GM12878 (cell line): ENCODE results near the gene MEOX1. TPM values are rescaled to one million over a fixed set of nuclear protein-coding genes. Genes with fewer than 3 reads are reported as not detected.

ENCODE experiments used
- ATAC-seq: fragments of 200-7000 bp; cut with Tn5 transposase; 3 replicates; pipeline ENCODE4 v1.9.1; 2020; ENCODE audit warnings: mild to moderate bottlenecking, moderate library complexity
- BruUV-seq: library from RNA; stranded (reverse); fragments of 400-500 nt; replicated peaks from 2 replicates; lab custom pipeline; 2021; lab: Mats Ljungman, UMichigan
- CTCF ChIA-PET: fragments of 300-600 bp; sonication (Branson Sonifier 250); formaldehyde crosslinking; extraction: SDS; loops from one replicate; lab custom pipeline; 2021; ENCODE audit warnings: inconsistent platforms; lab: Yijun Ruan, JAX
- POLR2A ChIA-PET: fragments of 350-600 bp; formaldehyde crosslinking; extraction: SDS; loops from one replicate; lab custom pipeline; 2021; ENCODE audit warnings: inconsistent platforms; lab: Charles Lee
- RAD21 ChIA-PET: fragments of 300-600 bp; sonication (Branson Sonifier 250); formaldehyde crosslinking; loops from one replicate; lab custom pipeline; 2023; ENCODE audit warnings: antibody characterized with exemption; ENCODE audit not compliant: unreplicated experiment; lab: Charles Lee
- SMC1A ChIA-PET: fragments of 300-600 bp; sonication (Branson Sonifier 250); formaldehyde crosslinking; loops from one replicate; lab custom pipeline; 2023; ENCODE audit not compliant: unreplicated experiment, uncharacterized antibody; lab: Charles Lee
- DNase-seq: peaks from one replicate; pipeline ENCODE4 v3.0.0-alpha.2; 2011; ENCODE audit warnings: low read depth, low spot score
- FAIRE-seq: peaks from 3 replicates; lab custom pipeline; 2011; peaks lifted over from hg19 to GRCh38; lab: Jason Lieb, UNC
- H2AFZ ChIP-seq: 2 replicates; pipeline ENCODE4 v1.6.0; 2011; ENCODE audit warnings: low read depth, low read length, control low read depth; ENCODE audit not compliant: control insufficient read depth
- H3K27ac ChIP-seq: 2 replicates; pipeline ENCODE4 v1.5.1; 2011; ENCODE audit warnings: control low read depth; ENCODE audit not compliant: control insufficient read depth, insufficient read depth
- H3K27me3 ChIP-seq, 2 experiments: replicated peaks in 1 of 2; 2 replicates each; pipeline versions ENCODE4 v1.6.0 to v1.6.1; 2011; ENCODE audit warnings: low read length in 1 of 2; ENCODE audit not compliant: control insufficient read depth in 2 of 2, insufficient read depth in 2 of 2
- H3K36me3 ChIP-seq, 2 experiments: 2 replicates each; pipeline ENCODE4 v1.5.1; 2011; ENCODE audit warnings: low read length in 1 of 2; ENCODE audit not compliant: control insufficient read depth in 2 of 2, insufficient read depth in 2 of 2
- H3K4me1 ChIP-seq: 2 replicates; pipeline ENCODE4 v1.6.1; 2011; ENCODE audit warnings: mild to moderate bottlenecking, low read length, moderate library complexity, mixed read lengths; ENCODE audit not compliant: control insufficient read depth, insufficient read depth
- H3K4me2 ChIP-seq: 2 replicates; pipeline ENCODE4 v1.6.0; 2011; ENCODE audit warnings: control low read depth; ENCODE audit not compliant: control insufficient read depth, insufficient read depth
- H3K4me3 ChIP-seq: fragments of 200-600 bp; sonication (generic); 2 replicates; pipeline ENCODE4 v1.5.1; 2016
- H3K79me2 ChIP-seq: 2 replicates; pipeline ENCODE4 v1.6.0; 2011; ENCODE audit warnings: low read length; ENCODE audit not compliant: control insufficient read depth, insufficient read depth
- H3K9ac ChIP-seq: 2 replicates; pipeline ENCODE4 v1.8.0; 2011; ENCODE audit warnings: low read length, control low read depth, mixed read lengths; ENCODE audit not compliant: control insufficient read depth, insufficient read depth
- H3K9me3 ChIP-seq: replicated peaks from 3 replicates; pipeline ENCODE4 v1.5.1; 2011; ENCODE audit warnings: mild to moderate bottlenecking, low read length; ENCODE audit not compliant: control insufficient read depth, insufficient read depth
- H4K20me1 ChIP-seq: 2 replicates; pipeline ENCODE4 v1.6.0; 2011; ENCODE audit not compliant: control insufficient read depth, insufficient read depth
- BMI1 ChIP-seq: fragments of 450-650 bp; IDR thresholded peaks from 2 replicates; pipeline ENCODE4 v1.6.1; 2016; ENCODE audit warnings: mild to moderate bottlenecking, moderate library complexity, borderline replicate concordance
- CBFB ChIP-seq: IDR thresholded peaks from 2 replicates; pipeline ENCODE4 v1.6.1; 2016; ENCODE audit warnings: antibody characterized with exemption, low read depth
- IKZF2 ChIP-seq, 2 experiments: fragments of 450-650 bp; IDR thresholded peaks; 2 replicates each; pipeline ENCODE4 v1.6.1; 2017; ENCODE audit warnings: mild to moderate bottlenecking in 2 of 2, moderate library complexity in 2 of 2
- MYC ChIP-seq: IDR thresholded peaks from 2 replicates; pipeline ENCODE4 v1.6.1; 2011; ENCODE audit warnings: mild to moderate bottlenecking, low read length, moderate library complexity, inconsistent platforms; ENCODE audit not compliant: insufficient read depth, insufficient replicate concordance, insufficient read length, severe bottlenecking
- POLR2AphosphoS5 ChIP-seq: IDR thresholded peaks from 2 replicates; pipeline ENCODE4 v1.6.1; 2011; ENCODE audit warnings: mild to moderate bottlenecking, low read length, inconsistent platforms
- RBBP5 ChIP-seq: fragments of 200-600 bp; sonication (generic); conservative IDR thresholded peaks from 2 replicates; pipeline ENCODE4 v1.6.1; 2016
- SMARCA5 ChIP-seq: fragments of 450-650 bp; IDR thresholded peaks from 2 replicates; pipeline ENCODE4 v1.6.1; 2017; ENCODE audit warnings: mild to moderate bottlenecking
- SP1 ChIP-seq: IDR thresholded peaks from one replicate; pipeline ENCODE4 v1.6.1; 2011; ENCODE audit warnings: low read depth, low read length
- ZNF24 ChIP-seq: fragments of 450-650 bp; IDR thresholded peaks from 2 replicates; pipeline ENCODE4 v1.6.1; 2017; ENCODE audit warnings: antibody characterized with exemption, mild to moderate bottlenecking
- ZSCAN29 ChIP-seq: fragments of 450-650 bp; IDR thresholded peaks from 2 replicates; pipeline ENCODE4 v1.6.1; 2017; ENCODE audit warnings: mild to moderate bottlenecking, moderate library complexity
- WGBS: methylation state at CpG from one replicate; pipeline ENCODE4 v1.1.6; 2016; ENCODE audit warnings: low lambda C conversion rate; ENCODE audit not compliant: insufficient replicate concordance, insufficient coverage; ENCODE audit errors: missing lambda C conversion rate; 5-methylcytosine and 5-hydroxymethylcytosine counted together
- in situ Hi-C: fragments of 300-500 bp; cut with MboI; formaldehyde crosslinking; loops from 9 replicates; pipeline ENCODE4 v1.14.3; 2018; ENCODE audit warnings: mixed read lengths
- intact Hi-C: fragments of 100-400 bp; cut with micrococcal nuclease; formaldehyde crosslinking; loops from one replicate; pipeline ENCODE4 v1.14.2; 2022; ENCODE audit not compliant: unreplicated experiment
- polyA plus RNA-seq, 11 experiments: library from polyadenylated mRNA; depleted of rRNA in 4 of 11; unstranded in 6 of 11; stranded (reverse) in 5 of 11; fragments of >200 nt; fragmentation: Nextera tagmentation in 4 of 11; fragmentation: Illumina TruSeq in 1 of 11; extraction: Ambion mirVana in 4 of 11; extraction: Trizol in 1 of 11; gene quantifications; 1 replicate in 1 of 11; 2 replicates in 10 of 11; pipeline versions ENCODE4 v1.2.1 to v1.2.3, GENCODE V29; 2011 to 2016; ENCODE audit warnings: inconsistent platforms in 2 of 11, missing spikeins in 2 of 11, low read depth in 1 of 11
- total RNA-seq, 4 experiments: library from RNA; depleted of rRNA in 3 of 4; stranded (reverse); fragments of >200 nt in 3 of 4; fragmentation: Illumina TruSeq in 1 of 4; extraction: Trizol in 1 of 4; gene quantifications; 2 replicates each; pipeline versions ENCODE4 v1.2.1 to v1.2.3, GENCODE V29; 2013 to 2021
- TF ChIP-seq, protein P1 (sequence below): fragments of 450-650 bp; IDR thresholded peaks from 2 replicates; pipeline ENCODE4 v1.6.1; 2018; ENCODE audit warnings: mild to moderate bottlenecking, low read depth, moderate library complexity; ENCODE audit not compliant: partially characterized antibody
- TF ChIP-seq, protein P2 (sequence below): fragments of 450-650 bp; IDR thresholded peaks from 2 replicates; pipeline ENCODE4 v1.6.1; 2017; ENCODE audit warnings: low read depth, mild to moderate bottlenecking, moderate library complexity
- TF ChIP-seq, protein P3 (sequence below): fragments of 450-650 bp; IDR thresholded peaks from 2 replicates; pipeline ENCODE4 v1.6.1; 2017; ENCODE audit warnings: mild to moderate bottlenecking, moderate library complexity

Gene MEOX1
- total and polyA plus RNA-seq, 10 of the 15 experiments (the other 5 are each of a cell fraction or from before 2014, with no cell fraction given): 0.19 to 9.4 (median 0.46) TPM

DNA sequence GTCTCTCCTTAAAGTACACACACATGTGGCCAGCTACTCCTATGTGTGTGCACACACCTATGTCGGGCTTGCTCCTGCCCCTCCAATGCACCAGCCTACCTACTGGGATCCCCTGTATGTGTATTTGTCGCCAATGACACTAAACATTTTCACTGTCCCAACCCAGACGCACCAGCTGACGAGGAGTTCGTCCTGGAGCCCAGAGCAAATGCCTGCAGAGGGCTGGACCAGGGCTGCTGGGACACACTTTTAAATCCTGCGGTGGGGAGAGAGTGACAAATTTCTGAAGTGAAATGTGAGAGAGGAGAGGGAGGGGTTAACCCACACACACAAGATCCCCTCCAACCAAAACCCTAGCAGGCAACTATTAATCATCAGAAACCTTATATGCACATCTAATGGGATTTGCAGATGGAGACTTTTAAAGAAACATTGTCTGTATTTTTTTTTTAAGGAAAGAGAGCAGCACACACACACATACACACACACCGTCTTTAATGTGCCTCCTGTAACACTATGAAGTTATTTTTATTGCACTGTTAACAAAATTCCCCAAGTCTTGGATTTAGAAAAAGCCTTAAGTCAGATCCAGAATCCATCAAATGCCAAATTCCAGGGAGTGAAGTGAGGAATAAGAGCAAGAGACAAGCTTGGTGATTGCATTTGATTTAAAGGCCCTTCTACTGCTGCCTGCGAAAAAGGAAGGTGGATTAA lies at the start of gene MEOX1 (continued):
- TF ChIP-seq IKZF2 (IDR thresholded peaks at IDR 0.05) (peak; percentile 25 to 45; a peak in 2 of 4 replicates), SP1 (no peak), RBBP5 (no peak)
- TF ChIP-seq, protein P1, sequence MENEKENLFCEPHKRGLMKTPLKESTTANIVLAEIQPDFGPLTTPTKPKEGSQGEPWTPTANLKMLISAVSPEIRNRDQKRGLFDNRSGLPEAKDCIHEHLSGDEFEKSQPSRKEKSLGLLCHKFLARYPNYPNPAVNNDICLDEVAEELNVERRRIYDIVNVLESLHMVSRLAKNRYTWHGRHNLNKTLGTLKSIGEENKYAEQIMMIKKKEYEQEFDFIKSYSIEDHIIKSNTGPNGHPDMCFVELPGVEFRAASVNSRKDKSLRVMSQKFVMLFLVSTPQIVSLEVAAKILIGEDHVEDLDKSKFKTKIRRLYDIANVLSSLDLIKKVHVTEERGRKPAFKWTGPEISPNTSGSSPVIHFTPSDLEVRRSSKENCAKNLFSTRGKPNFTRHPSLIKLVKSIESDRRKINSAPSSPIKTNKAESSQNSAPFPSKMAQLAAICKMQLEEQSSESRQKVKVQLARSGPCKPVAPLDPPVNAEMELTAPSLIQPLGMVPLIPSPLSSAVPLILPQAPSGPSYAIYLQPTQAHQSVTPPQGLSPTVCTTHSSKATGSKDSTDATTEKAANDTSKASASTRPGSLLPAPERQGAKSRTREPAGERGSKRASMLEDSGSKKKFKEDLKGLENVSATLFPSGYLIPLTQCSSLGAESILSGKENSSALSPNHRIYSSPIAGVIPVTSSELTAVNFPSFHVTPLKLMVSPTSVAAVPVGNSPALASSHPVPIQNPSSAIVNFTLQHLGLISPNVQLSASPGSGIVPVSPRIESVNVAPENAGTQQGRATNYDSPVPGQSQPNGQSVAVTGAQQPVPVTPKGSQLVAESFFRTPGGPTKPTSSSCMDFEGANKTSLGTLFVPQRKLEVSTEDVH: no peak
- TF ChIP-seq, all 136 proteins: peak for 25

DNA sequence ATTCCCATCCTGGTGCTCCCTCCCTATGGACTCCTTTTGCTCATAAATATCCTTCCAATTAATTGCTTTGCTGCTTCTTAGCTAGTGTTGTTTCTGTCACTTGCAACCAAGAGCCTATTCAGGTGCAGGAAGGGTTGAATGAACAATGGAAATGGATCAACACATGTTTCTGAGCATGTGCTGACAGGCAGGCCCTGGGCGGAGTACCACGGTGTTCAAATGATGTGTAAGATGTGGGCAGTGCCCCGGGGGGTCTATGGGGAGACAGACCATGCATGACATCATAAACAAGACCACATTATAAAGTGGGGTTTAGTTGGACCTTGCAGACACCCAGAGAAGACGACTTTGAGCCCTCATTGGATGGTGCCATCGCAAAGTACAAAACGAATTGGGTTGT lies 48.4 kb upstream of the MEOX1 start:
- Histone ChIP-seq H3K4me1 (peaks cover 3% of the 10 kb centered on the region), H3K9me3 (no peaks in the 10 kb centered on the region; the same call in 2 of the 3 replicates), H3K4me3 (no peak overlapping the region), H4K20me1 (no peaks in the 10 kb centered on the region), H3K4me2 (no peak overlapping the region), H2AFZ (no peak overlapping the region), H3K9ac (no peak overlapping the region), H3K27ac (no peak overlapping the region), H3K27me3 (peaks cover 3 to 6% of the 10 kb centered on the region in 2 experiments; a peak in 3 of 4 replicates), H3K36me3 (no peaks in the 10 kb centered on the region), H3K79me2 (no peaks in the 10 kb centered on the region)
- FAIRE-seq (no peak), ATAC-seq (no peak), DNase-seq (no peak)
- RAD21 ChIA-PET: no interaction called here
- intact Hi-C loops: no loop called here
- no TSS peak for BruUV-seq
- POLR2A ChIA-PET: no interaction called here
- CTCF ChIA-PET: no interaction called here
- WGBS: 34% methylated on average over 6 of the region's 6 CpGs
- SMC1A ChIA-PET: no interaction called here
- TF ChIP-seq BMI1 (no peak), POLR2AphosphoS5 (no peak), ZSCAN29 (no peak), ZNF24 (no peak), CBFB (no peak), MYC (no peak), SMARCA5 (no peak)
- TF ChIP-seq, protein P2, sequence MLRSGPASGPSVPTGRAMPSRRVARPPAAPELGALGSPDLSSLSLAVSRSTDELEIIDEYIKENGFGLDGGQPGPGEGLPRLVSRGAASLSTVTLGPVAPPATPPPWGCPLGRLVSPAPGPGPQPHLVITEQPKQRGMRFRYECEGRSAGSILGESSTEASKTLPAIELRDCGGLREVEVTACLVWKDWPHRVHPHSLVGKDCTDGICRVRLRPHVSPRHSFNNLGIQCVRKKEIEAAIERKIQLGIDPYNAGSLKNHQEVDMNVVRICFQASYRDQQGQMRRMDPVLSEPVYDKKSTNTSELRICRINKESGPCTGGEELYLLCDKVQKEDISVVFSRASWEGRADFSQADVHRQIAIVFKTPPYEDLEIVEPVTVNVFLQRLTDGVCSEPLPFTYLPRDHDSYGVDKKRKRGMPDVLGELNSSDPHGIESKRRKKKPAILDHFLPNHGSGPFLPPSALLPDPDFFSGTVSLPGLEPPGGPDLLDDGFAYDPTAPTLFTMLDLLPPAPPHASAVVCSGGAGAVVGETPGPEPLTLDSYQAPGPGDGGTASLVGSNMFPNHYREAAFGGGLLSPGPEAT: no peak
- TF ChIP-seq, protein P3, sequence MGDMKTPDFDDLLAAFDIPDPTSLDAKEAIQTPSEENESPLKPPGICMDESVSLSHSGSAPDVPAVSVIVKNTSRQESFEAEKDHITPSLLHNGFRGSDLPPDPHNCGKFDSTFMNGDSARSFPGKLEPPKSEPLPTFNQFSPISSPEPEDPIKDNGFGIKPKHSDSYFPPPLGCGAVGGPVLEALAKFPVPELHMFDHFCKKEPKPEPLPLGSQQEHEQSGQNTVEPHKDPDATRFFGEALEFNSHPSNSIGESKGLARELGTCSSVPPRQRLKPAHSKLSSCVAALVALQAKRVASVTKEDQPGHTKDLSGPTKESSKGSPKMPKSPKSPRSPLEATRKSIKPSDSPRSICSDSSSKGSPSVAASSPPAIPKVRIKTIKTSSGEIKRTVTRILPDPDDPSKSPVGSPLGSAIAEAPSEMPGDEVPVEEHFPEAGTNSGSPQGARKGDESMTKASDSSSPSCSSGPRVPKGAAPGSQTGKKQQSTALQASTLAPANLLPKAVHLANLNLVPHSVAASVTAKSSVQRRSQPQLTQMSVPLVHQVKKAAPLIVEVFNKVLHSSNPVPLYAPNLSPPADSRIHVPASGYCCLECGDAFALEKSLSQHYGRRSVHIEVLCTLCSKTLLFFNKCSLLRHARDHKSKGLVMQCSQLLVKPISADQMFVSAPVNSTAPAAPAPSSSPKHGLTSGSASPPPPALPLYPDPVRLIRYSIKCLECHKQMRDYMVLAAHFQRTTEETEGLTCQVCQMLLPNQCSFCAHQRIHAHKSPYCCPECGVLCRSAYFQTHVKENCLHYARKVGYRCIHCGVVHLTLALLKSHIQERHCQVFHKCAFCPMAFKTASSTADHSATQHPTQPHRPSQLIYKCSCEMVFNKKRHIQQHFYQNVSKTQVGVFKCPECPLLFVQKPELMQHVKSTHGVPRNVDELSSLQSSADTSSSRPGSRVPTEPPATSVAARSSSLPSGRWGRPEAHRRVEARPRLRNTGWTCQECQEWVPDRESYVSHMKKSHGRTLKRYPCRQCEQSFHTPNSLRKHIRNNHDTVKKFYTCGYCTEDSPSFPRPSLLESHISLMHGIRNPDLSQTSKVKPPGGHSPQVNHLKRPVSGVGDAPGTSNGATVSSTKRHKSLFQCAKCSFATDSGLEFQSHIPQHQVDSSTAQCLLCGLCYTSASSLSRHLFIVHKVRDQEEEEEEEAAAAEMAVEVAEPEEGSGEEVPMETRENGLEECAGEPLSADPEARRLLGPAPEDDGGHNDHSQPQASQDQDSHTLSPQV: no peak
- in situ Hi-C loops: no loop called here
